NCI-H2196 treated with DMSO at 0.1 percent for 48 hours (cell line): ENCODE measurements around the gene TBC1D22A.

Experiments
- DNase-seq: peaks from one replicate; lab custom pipeline; 2025; ENCODE audit not compliant: unreplicated experiment; lab: John Stamatoyannopoulos, UW

Gene TBC1D22A

GRCh38 chr22:46794067-46794466 is 31.6 kb downstream of the TBC1D22A start:
- DNase-seq, result no peak

- no peak for DNase-seq
These were observed 32.0 kb downstream of the TBC1D22A start for GRCh38 chr22:46794491-46794890.

- DNase-seq, result no peak
These were observed 32.7 kb downstream of the TBC1D22A start for GRCh38 chr22:46795140-46795539.

DNA sequence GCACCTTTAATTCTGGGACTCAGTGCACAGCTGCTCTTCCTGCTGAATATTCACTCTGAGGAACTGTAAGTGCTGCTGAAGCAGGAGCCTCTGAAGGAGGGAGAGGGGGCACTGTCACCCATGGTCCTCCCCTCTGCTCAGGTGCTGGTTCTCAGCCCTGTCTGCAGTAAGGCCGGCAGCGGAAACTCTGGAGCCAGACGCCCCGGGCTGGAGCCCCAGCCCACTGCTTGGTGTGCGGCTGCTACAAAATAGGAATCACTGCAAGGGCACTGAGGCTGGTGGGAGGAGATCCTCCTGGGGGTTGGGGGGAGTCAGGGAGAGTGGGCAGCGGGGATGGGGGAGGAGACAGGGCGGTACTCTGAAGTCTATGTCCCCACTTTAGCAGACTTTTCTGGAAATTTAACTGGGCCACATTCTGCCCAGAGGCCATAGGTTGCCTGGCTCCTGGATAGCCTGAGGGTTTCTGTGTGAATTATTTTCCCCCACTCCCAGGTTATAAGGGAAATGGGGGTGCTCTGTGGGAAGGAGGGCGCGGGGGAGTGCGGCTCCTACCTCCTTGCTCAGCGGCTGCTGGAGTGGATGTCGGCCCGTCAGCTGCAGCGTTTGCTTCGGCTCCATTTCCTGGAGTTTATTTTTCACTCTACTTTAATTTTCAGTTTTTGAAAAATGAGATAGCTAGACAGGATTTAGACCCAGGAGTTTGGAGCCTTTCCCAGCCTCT is 33.6 kb downstream of the TBC1D22A start:
- DNase-seq, result no peak

DNA sequence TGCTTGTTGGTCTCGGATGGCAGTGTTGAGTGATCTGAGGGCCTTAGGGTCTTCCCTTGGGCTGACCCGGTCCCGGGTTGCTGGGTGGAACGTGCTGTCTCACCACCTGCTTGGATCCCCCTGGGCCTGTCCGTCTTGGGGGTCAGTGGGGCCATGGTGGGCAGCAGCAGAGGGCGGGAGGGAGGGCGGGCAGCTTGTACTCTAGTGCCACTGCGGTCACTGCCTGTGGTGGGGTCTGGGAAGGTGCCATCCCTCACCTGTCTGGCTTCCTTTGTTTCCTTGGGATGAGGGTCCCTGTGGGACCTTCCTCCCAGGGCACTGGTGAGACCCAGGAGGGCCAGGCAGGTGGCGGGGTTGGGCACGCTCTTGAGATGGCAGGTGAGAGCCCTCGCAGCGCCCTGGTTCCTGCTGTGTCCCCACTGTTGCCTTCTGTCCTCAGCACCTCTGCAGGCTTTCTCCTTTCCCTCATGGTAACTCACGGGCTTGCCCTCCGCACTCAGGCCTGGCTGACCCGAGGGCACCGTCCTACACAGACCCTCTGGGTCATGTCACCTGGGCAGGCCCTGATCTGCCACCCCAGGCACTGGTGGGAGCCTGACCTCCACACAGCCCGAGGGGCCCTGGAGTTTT is 34.2 kb downstream of the TBC1D22A start:
- no peak for DNase-seq

DNA sequence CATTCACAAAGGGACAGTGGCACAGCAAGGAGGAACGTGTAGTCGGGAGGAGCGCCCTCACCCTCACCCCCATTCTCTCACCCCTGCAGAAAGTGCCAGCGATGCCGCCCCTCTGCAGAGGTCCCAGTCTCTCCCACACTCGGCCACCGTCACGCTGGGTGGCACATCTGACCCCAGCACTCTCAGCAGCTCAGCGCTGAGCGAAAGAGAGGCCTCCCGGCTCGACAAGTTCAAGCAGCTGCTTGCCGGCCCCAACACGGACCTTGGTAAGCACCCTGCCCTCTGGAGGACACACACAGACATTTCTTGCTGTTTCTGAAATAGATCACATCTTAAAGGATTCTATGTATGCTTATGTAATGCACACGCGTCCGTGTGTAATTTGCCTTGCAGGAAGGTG is 34.9 kb downstream of the TBC1D22A start:
- no peak for DNase-seq

DNA sequence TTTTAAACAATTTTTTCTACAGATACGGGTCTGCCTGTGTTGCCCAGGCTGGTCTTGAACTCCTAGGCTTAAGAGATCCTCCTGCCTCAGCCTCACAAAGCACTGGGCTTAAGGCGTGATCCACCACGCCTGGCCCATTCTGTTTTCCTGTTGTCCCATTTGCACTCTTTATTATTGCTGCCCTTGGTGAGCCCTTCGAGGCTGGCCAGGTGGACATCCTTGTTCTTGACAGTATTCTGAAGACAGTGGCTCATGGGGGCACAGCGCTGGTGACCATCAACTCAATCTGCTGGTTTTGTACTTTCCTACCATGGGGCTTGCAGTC is 35.6 kb downstream of the TBC1D22A start:
- DNase-seq, result no peak

GRCh38 chr22:46798366-46799350 is 36.2 kb downstream of the TBC1D22A start:
- peak; percentile 25 for DNase-seq

- DNase-seq, result no peak
These were observed 37.2 kb downstream of the TBC1D22A start for GRCh38 chr22:46799626-46800025.

GRCh38 chr22:46800102-46800857 is 37.8 kb downstream of the TBC1D22A start:
- DNase-seq, result no peak

DNA sequence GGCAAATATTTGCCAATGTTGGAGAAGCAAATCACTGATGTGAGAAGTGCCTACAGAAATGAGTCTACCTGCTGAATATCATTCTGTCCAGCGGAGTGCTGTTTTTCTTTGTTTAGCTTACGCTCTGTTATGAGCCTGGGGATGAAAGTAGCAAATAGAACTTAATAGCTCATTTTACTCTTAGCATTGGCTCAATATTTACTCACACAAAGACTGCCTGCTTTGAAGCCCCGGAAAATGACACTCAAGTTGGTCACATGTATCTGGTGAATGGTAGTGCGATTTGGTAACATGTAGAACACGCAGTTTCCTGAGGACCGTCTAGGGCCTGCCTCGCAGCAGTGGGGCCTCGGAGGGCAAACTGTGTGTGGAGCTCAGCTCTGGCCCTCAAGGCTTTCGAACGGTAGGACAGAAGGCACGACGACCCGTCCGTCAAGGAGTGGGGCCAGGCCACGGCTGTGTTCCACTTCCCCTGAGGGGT is 38.9 kb downstream of the TBC1D22A start:
- DNase-seq, result peak; percentile 36

DNA sequence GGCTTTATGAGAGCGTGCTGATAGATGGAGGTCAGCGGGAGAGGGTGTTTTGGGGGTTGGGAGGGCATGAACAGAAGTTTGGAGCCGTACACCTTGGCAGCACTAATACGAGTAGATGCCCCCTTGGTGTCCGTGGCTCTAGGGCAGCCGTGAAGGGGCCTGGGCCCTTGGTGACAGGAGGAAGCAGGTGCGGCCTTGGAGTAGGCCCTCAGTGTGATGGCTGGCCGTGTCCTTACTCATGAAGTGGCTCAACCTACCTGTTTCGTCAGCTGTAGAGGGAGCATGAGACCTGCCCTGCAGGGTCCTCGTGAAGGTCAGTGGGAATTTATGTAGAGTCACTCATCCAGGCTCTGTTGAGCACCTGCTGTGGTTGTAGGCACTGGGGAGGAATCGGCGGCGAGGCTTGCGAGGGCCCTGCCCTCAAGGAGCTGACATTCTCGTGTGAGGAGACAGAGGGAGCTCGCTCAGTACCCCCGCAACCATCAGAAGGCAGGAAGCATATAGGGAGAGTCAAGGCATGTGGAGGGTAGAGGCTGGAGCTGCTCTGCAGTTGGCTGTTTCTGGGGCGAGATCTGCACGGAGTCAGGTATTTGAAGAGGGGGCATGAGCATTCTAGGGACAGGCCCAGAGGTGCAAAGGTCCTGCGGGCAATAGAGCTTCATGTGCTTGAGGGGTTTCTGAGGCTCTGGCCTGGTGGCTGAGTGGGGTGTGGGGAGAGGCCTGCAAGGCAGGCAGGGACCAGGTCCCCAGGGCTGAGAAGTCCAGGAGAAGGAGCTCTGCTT is 39.6 kb downstream of the TBC1D22A start:
- no peak for DNase-seq

DNA sequence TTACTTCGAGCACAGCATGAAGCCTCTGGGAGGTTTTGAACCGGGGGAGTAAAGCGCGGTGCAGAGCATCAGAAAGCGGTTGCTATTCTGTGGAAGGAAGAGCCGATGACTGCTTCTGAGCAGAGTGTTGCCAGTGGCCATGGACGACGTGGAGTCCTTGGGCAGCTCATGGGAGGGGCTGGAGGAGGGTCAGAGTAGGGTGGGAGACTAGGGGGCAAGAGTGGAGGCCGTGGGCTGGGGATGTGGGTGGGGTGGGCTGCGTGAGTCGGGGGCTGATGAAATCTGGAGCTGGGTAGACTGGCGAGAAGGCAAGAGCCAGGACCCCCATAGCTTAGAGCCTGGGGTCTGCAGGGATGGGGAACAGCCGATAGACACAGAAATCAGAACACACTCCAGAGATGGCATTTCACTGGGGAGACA is 40.2 kb downstream of the TBC1D22A start:
- DNase-seq, result no peak

GRCh38 chr22:46803031-46803880 is 40.8 kb downstream of the TBC1D22A start:
- DNase-seq, result peak; percentile 53

GRCh38 chr22:46803936-46804335 is 41.5 kb downstream of the TBC1D22A start:
- DNase-seq, result no peak

DNA sequence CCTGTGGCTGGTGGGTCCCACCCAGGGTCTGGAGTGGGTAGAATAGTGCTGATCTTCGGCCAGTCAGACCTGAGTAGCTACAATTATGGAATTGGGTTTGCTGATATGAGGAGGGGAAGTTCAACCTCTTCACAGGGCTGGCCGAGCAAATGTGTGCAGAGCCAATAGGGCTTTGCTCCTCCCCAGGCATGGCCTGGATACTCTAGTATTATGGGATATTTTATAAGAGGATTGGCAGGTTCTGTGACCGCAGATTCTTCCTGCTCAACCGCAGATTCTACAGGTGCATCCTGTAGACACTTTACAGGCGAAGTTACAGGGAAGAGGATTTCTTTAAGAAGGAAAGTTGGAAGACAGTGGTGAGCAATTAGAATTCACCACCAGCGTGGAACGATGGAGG is 44.3 kb downstream of the TBC1D22A start:
- no peak for DNase-seq

GRCh38 chr22:46807458-46807857 is 45.0 kb downstream of the TBC1D22A start:
- DNase-seq, result no peak

DNA sequence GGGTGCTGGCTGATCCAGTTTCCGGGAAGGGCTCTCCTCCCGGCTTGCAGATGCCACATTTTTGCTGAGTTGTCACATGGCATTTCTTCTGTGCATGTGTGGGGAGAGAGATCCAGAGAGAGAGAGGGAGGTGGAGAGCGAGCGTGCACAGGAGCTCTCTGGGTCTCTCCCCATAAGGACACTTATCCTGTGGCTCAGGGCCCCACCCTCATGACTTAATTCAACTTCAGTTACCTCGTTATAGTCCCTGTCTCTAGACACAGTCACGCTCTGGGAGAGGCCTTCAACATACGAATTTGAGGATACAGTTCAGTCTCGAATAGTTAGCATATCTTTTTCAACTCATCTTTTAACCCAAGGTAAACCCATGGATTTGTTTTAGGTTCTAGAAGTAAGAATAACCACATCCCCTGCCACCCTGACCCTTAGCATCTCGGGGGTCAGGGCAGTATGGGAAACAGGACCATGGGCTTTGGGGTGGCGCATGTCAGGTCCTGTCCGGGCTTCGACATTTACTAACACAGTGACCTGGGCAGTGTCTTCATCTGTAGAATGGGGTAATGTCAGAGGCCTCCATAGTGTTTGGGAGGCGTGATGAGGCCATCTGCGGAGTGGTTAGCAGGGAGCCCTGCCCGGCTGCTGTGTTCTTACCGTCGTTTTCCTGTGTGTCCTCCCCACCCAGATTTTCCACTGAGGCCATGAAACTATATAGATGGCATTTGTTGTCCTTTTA is 46.9 kb downstream of the TBC1D22A start:
- DNase-seq, result no peak
